ENCODE data around the gene SULT2B1.
"Not testable (repeated sequence)": the region's sequence is repeated elsewhere in the genome, so short reads cannot be mapped to it uniquely, and the experiment has no call there.

SULT2B1 gene

GRCh38 chr19:48558018-48558684, 6.2 kb downstream of the SULT2B1 start:
- no peak for DNase-seq (ENCODE audit: low read depth in 2 of 2)

DNA sequence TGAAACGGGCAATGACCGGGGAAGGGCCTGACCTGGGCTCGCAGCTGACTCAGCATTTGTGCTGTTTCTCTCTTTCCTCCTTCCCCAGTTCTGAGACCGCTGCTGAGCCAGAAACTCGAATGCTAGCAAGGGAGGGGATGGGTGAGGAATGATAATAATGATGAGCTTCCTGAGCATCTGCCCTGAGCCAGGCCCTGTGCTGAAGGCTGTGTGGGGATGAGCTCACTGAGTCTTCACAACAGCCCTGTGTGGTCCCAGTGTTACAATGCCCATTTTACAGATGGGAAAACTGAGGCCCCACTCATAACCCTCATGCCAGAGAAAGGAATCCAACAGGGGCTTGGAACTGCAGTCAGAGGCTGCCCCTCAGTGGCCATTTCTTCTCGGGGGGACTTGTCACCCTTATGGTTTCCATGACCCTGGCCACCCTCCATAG, 8.1 kb downstream of the SULT2B1 start:
- no peak for DNase-seq (ENCODE audit: low read depth in 2 of 2)

GRCh38 chr19:48561412-48561811, 9.4 kb downstream of the SULT2B1 start:
- no peak for DNase-seq (ENCODE audit: low read depth in 2 of 2)

DNA sequence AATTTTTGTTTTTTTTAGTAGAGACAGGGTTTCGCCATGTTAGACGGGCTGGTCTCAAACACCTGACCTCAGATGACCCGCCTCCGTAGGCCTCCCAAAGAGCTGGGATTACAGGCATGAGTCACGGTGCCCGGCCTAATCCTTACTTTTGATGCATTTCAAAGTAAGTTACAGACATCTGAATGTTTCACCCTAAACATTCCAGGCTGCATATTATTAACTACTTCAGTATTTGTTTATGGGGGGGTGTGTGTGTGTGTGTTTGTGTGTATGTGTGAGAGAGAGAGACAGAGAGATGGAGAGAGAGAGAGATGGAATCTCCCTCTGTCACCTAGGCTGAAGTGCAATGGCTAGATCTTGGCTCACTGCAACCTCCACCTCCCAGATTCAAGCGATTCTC, 13.1 kb downstream of the SULT2B1 start:
- DNase-seq (ENCODE audit: low read depth in 2 of 2): no peak

GRCh38 chr19:48568345-48568886, 16.4 kb downstream of the SULT2B1 start:
- DNase-seq (ENCODE audit: low read depth in 2 of 2): no peak

DNA sequence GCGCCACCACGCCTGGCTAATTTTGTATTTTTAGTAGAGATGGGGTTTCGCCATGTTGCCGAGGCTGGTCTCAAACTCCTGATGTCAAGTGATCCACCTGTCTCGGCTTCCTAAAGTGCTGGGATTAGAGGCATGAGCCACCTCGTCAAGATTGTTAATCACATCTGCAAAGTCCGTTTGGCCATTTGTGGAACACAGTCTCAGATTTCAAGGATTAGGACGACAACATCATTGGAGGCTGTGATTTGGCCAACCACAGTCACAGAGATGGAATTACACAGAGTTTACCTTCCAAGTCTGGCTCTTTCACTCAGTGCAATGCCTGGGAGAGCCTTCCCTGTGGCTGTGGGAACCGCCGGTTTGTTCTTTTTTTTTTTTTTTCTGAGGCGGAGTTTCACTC, 17.8 kb downstream of the SULT2B1 start:
- DNase-seq (ENCODE audit: low read depth in 2 of 2): no peak

GRCh38 chr19:48571378-48572162, 19.6 kb downstream of the SULT2B1 start:
- DNase-seq (ENCODE audit: low read depth in 2 of 2): no peak

- no peak for DNase-seq (ENCODE audit: low read depth in 2 of 2)
Observed at GRCh38 chr19:48573163-48573505, 21.2 kb downstream of the SULT2B1 start.

DNA sequence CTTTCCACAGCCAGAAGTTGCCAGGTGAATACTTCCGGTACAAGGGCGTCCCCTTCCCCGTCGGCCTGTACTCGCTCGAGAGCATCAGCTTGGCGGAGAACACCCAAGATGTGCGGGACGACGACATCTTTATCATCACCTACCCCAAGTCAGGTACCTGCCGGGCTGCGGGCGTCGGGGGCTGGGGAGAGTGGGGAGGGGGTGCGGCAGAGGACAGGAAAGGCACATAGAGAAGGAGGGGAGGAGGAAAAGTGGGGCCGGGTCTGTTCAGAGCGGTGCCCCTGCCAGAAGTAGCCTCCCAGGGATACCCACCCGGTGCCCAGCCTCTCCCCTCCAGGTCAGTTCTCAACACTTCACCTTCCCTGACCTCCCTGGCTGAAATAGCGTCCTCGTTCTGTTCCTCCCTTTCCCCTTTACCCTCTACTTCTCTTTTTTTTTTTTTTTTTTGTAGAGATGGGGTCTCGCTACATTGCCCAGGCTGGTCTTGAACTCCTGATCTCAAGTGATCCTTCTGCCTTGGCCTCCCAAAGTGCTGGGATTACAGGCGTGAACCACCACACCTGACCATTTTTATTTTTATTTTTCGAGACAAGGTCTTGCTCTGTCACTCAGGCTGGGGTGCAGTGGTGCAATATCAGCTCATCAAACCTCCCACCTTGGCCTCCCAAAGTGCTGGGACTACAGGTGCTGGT, 24.1 kb downstream of the SULT2B1 start:
- DNase-seq (ENCODE audit: low read depth in 2 of 2): no peak

DNA sequence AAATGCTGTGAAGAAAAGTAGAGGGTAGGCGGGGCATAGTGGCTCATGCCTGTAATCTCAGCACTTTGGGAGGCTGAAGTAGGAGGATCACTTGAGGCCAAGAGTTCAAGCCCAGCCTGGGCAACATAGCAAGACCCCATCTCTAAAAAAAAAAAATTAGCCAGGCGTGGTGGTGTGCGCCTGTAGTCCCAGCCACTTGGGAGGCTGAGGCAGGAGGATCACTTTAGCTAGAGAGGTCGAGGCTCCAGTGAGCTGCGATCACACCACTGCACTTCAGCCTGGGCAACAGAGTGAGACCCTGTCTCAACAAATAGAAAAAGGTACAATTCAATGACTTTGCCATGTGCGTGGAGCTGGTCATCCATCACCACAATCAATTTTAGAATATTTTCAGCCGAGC, 25.9 kb downstream of the SULT2B1 start:
- not testable (repeated sequence) for DNase-seq (ENCODE audit: low read depth in 2 of 2)

DNA sequence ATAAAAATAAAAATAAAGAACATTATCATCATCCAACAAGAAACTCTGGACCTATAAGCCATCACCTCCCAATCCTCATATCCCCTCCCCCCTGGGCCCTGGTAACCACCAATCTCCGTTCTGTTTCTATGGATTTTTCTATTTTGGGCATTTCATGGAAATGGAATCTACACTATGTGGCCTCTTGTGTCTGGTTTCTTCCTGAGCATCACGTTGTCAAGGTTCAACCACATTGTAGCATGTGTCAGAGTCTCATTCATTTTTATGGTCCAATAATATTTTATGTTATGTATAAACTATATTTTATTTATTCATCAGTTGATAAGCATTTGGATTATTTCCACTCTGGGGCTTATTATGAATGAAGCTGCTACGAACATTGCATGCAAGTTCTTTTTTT, 26.9 kb downstream of the SULT2B1 start:
- no peak for DNase-seq (ENCODE audit: low read depth in 2 of 2)

- no peak for DNase-seq (ENCODE audit: low read depth in 2 of 2)
Observed at GRCh38 chr19:48582168-48582567, 30.2 kb downstream of the SULT2B1 start.

DNA sequence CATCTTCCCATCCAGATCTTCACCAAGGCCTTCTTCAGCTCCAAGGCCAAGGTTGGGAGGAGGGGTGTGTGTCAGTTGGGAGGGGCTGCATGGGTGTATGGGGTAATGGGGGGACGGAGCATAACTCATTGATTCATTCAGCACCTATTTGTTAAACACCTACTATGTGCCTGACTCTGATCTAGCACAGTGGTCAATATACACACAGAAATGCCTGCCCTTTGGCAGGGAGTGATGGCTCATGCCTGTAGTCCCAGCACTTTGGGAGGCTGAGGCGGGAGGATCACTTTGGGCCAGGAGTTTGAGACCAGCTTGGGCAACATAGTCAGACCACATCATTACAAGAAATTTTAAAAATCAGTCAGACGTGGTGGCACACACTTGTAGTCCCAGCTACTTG, 35.4 kb downstream of the SULT2B1 start:
- no peak for DNase-seq (ENCODE audit: low read depth in 2 of 2)

DNA sequence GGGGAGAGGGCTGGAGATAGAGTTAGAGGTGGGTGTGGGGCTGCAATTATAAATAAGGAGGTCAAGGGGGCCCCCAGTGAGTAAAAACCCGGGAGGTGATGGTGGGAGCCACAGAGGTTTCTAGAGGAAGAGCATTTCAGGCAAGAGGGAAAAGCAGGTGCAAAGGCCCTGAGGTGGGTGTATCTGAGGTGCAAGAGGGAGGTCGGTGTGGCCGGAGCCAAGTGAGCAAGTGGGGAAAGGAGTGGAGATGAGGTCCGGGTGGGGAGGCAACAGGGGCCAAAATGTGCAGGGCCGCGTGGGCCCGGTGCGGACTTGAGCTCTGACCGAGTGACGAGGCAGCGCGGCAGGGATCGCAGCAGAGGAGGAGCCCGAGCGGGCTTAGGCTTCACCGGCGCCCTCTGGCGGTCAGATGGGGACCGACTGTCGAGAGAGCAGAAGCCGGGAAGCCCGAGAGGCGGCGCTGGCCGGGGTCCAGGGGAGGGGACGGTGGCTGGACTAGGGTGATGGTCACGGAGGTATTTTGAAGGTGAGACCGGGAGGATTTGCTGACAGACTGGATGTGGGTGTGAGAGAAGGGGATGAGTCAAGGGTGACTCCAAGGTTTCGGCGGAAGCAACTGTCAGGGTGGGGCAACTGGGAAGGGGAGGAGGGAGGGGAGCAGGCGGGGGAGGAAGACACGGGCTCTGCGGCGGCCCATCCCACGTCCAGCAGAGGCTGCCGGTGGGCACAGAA, 36.9 kb downstream of the SULT2B1 start:
- peak; percentile 64 to 86 for DNase-seq (ENCODE audit: low read depth in 2 of 2)

DNA sequence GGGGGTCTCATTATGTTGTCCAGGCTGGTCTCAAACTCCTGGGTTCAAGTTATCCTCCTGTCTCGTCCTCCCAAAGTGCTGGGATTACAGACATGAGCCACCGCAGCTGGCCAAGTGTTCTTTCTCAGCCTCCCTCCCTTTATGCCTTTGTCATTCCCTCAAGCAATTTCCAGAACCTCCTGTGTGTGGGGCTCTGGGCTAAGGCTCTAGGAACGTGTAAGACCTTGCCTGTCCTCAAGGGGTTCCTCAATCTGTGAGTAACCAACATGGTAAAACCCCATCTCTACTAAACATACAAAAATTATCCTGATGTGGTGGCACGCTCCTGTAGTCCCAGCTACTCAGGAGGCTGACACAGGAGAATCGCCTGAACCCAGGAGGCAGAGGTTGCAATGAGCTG, 39.0 kb downstream of the SULT2B1 start:
- DNase-seq (ENCODE audit: low read depth in 2 of 2): no peak

DNA sequence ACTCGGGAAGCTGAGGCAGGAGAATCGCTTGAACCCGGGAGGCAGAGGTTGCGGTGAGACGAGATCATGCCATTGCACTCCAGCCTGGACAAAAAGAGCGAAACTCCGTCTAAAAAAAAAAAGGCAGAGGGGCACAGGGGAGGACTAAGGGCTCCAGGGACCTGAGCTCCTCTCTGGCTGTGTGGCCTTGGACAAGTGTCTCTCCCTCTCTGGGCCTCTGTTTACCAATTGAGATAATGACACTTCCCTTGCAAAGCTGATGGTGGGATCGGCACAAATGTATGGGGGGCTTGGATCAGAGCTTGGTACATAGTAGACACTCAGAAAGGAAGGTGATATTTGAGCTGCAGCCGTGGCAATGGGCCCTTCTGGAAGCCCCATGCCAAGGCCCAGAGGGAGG, 43.2 kb downstream of the SULT2B1 start:
- no peak for DNase-seq (ENCODE audit: low read depth in 2 of 2)

DNA sequence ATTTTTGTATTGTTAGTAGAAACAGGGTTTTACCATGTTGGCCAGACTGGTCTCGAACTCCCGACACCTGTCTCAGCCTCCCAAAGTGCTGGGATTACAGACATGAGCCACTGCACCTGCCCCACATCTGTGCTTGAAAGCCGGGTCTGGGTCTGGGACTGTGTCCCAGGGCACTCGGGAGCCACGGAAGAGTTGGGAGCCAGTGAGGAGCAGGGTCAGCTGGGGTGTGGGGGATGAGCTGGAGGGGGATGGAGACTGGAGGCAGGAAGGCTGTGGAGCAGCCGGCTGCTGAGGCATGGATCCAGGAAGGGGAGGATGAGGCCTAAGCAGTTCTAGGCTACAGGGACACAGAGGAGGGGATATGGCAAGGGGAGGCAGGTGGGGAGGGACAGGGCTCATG, 43.9 kb downstream of the SULT2B1 start:
- no peak for DNase-seq (ENCODE audit: low read depth in 2 of 2)

- no peak for DNase-seq (ENCODE audit: low read depth in 2 of 2)
Observed at GRCh38 chr19:48596237-48596636, 44.3 kb downstream of the SULT2B1 start.

DNA sequence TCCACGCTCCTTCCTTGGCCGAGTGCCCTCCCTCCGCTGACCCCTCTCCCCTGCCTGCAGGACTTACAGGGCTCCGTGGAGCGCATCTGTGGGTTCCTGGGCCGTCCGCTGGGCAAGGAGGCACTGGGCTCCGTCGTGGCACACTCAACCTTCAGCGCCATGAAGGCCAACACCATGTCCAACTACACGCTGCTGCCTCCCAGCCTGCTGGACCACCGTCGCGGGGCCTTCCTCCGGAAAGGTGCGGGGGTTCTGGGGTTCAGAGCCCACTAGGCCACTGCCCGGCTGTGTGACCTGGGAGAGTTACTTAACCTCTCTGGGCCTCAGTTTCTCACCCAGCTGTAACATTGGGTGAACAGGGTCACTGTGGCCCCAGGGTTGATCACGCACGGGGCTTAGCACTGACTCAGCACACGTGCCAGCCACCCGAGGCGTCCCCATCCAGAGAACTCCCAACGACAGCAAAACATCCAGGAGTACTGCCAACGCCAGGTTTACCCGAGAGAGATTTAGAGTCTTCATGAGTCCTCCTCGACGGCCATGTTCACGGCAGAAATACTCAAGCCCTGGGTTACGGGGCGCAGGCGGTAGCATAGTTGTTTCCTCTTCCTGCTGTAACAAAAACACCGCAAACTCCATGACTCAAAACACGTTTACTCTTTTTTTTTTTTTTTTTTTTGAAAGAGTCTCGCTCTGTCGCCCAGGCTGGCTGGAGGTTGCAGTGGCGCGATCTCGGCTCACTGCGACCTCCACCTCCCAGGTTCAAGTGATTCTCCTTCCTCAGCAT, 44.9 kb downstream of the SULT2B1 start:
- DNase-seq (ENCODE audit: low read depth in 2 of 2): no peak

DNA sequence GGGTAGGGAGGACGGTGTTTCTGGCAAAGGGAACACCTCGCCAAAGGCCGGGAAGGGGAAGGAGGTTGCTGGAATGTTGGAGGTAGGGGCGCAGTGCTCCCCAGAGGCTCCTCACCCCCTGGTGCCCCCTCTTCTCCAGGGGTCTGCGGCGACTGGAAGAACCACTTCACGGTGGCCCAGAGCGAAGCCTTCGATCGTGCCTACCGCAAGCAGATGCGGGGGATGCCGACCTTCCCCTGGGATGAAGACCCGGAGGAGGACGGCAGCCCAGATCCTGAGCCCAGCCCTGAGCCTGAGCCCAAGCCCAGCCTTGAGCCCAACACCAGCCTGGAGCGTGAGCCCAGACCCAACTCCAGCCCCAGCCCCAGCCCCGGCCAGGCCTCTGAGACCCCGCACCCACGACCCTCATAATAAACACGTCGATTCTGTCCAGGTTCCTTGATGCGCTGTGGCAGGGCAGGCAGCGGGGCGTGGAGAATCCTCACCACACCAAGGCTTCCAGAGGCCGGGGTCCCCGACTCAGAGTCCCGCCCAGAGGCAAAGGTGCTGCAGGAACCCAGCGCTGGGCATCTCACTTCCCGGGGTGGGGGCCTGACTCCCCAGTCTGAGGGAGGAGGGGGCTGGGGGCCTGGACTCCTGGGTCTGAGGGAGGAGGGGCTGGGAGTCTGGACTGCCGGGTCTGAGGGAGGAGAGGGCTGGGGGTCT, 47.2 kb downstream of the SULT2B1 start:
- no peak for DNase-seq (ENCODE audit: low read depth in 2 of 2)
